Stimulated activated CD4-positive, alpha-beta T cell treated with anti-CD3 and anti-CD28 coated beads, Interleukin-1b, Interleukin-23, amount 100 ng/mL, for 48 hours (primary cell): ENCODE results near the gene WDR86.

ENCODE experiments used
- DNase-seq: peaks from one replicate; pipeline ENCODE4 v3.0.0-alpha.2; 2020

Gene WDR86

GRCh38 chr7:151389768-151390597 lies 19.9 kb downstream of the WDR86 start:
- DNase-seq: no peak

- no peak for DNase-seq
Observed at GRCh38 chr7:151389096-151389767, 20.6 kb downstream of the WDR86 start.

GRCh38 chr7:151388430-151388829 lies 21.4 kb downstream of the WDR86 start:
- DNase-seq: no peak

GRCh38 chr7:151388007-151388297 lies 21.9 kb downstream of the WDR86 start:
- no peak for DNase-seq

- no peak for DNase-seq
Observed at GRCh38 chr7:151387161-151388006, 22.5 kb downstream of the WDR86 start.

GRCh38 chr7:151386301-151387160 lies 23.3 kb downstream of the WDR86 start:
- DNase-seq: no peak

GRCh38 chr7:151385626-151386300 lies 24.1 kb downstream of the WDR86 start:
- no peak for DNase-seq

- no peak for DNase-seq
Observed at GRCh38 chr7:151384776-151385625, 24.8 kb downstream of the WDR86 start.

GRCh38 chr7:151384352-151384697 lies 25.5 kb downstream of the WDR86 start:
- DNase-seq: no peak

GRCh38 chr7:151383638-151384351 lies 26.0 kb downstream of the WDR86 start:
- DNase-seq: no peak

GRCh38 chr7:151382079-151382885 lies 27.6 kb downstream of the WDR86 start:
- DNase-seq: no peak

GRCh38 chr7:151381348-151382078 lies 28.3 kb downstream of the WDR86 start:
- DNase-seq: no peak

- no peak for DNase-seq
Observed at GRCh38 chr7:151381098-151381347, 28.8 kb downstream of the WDR86 start.

GRCh38 chr7:151380199-151381097 lies 29.4 kb downstream of the WDR86 start:
- no peak for DNase-seq

GRCh38 chr7:151379534-151380198 lies 30.2 kb downstream of the WDR86 start:
- DNase-seq: no peak

- DNase-seq: no peak
Observed at GRCh38 chr7:151379193-151379520, 30.7 kb downstream of the WDR86 start.

- DNase-seq: no peak
Observed at GRCh38 chr7:151378496-151379192, 31.2 kb downstream of the WDR86 start.
